ENCODE measurements around the gene TMEM233. TPM values are rescaled to one million over a fixed set of nuclear protein-coding genes. Genes with fewer than 3 reads are reported as not detected.

The TMEM233 gene
- total RNA-seq, 1 donor from 2014 or later, result 0.20 TPM

- DNase-seq, result no peak
Observed at GRCh38 chr12:119659289-119659897, 65.8 kb downstream of the TMEM233 start.

- DNase-seq, result no peak
Observed at GRCh38 chr12:119660076-119660475, 66.5 kb downstream of the TMEM233 start.

- no peak for DNase-seq
Observed at GRCh38 chr12:119661882-119662281, 68.3 kb downstream of the TMEM233 start.

- DNase-seq, result no peak
Observed at GRCh38 chr12:119664642-119665041, 71.1 kb downstream of the TMEM233 start.

- no peak for DNase-seq
Observed at GRCh38 chr12:119665164-119665929, 71.8 kb downstream of the TMEM233 start.

GRCh38 chr12:119666226-119666795 lies 72.7 kb downstream of the TMEM233 start:
- no peak for DNase-seq

- no peak for DNase-seq
Observed at GRCh38 chr12:119666900-119667576, 73.5 kb downstream of the TMEM233 start.

GRCh38 chr12:119667577-119668323 lies 74.2 kb downstream of the TMEM233 start, which contains the start of gene PRKAB1:
TSS of gene PRKAB1 (plus strand) at chr12:119668133. CDS start at chr12:119668245, 112 bp downstream.
- DNase-seq, result peak; percentile 88

- no peak for DNase-seq
Observed at GRCh38 chr12:119668324-119668841, 74.8 kb downstream of the TMEM233 start.

- DNase-seq, result no peak
Observed at GRCh38 chr12:119669744-119670472, 76.3 kb downstream of the TMEM233 start.

- DNase-seq, result no peak
Observed at GRCh38 chr12:119671070-119671469, 77.5 kb downstream of the TMEM233 start.

- no peak for DNase-seq
Observed at GRCh38 chr12:119672194-119672593, 78.6 kb downstream of the TMEM233 start.

GRCh38 chr12:119673634-119674033 lies 80.1 kb downstream of the TMEM233 start:
- peak; percentile 36 for DNase-seq

GRCh38 chr12:119674560-119674959 lies 81.0 kb downstream of the TMEM233 start:
- no peak for DNase-seq

GRCh38 chr12:119676022-119676421 lies 82.4 kb downstream of the TMEM233 start:
- DNase-seq, result no peak

GRCh38 chr12:119676573-119676972 lies 83.0 kb downstream of the TMEM233 start:
- no peak for DNase-seq

GRCh38 chr12:119678459-119678858 lies 84.9 kb downstream of the TMEM233 start:
- DNase-seq, result no peak

GRCh38 chr12:119679081-119679480 lies 85.5 kb downstream of the TMEM233 start:
- no peak for DNase-seq

- DNase-seq, result no peak
Observed at GRCh38 chr12:119679490-119679889, 85.9 kb downstream of the TMEM233 start.

- DNase-seq, result no peak
Observed at GRCh38 chr12:119681111-119681510, 87.5 kb downstream of the TMEM233 start.

Data from skin of body (tissue), 2 donors.